CD4-positive, alpha-beta T cell (primary cell): ENCODE data around the gene RAD51B. TPM values are rescaled to one million over a fixed set of nuclear protein-coding genes. Genes with fewer than 3 reads are reported as not detected.

Experiments
- ATAC-seq: fragments of 200-7000 bp; cut with Tn5 transposase; one replicate; pipeline ENCODE4 v1.10.0; 2022; ENCODE audit warnings: mild to moderate bottlenecking; ENCODE audit not compliant: poor library complexity
- CTCF ChIA-PET: fragments of 350-600 bp; sonication (Branson Sonifier 250); formaldehyde crosslinking; loops from one replicate; lab custom pipeline; 2021; ENCODE audit warnings: antibody characterized with exemption, inconsistent platforms; lab: Charles Lee
- POLR2A ChIA-PET: fragments of 350-600 bp; sonication (Branson Sonifier 250); formaldehyde crosslinking; loops from one replicate; lab custom pipeline; 2021; ENCODE audit warnings: antibody characterized with exemption, inconsistent platforms; lab: Charles Lee
- DNase-seq, 14 experiments: peaks; one replicate each; pipeline ENCODE4 v3.0.0-alpha.2; 2013 to 2020; ENCODE audit warnings: mixed read lengths in 2 of 14
- H3K27ac ChIP-seq, 2 donors: one replicate each; pipeline versions ENCODE4 v1.5.1 to v1.7.0; 2013; ENCODE audit warnings: low read length in 2 of 2, low read depth in 1 of 2, mild to moderate bottlenecking in 1 of 2
- H3K27me3 ChIP-seq, 2 experiments: 1 replicate in 1 of 2; 2 replicates in 1 of 2; pipeline versions ENCODE4 v1.6.1 to v1.7.0; 2013; ENCODE audit warnings: low read length in 2 of 2, control low read depth in 1 of 2, mild to moderate bottlenecking in 1 of 2, moderate library complexity in 1 of 2; ENCODE audit not compliant: insufficient read depth in 2 of 2, control insufficient read depth in 1 of 2
- H3K36me3 ChIP-seq: one replicate; pipeline ENCODE4 v1.6.1; 2013; ENCODE audit warnings: low read length, control low read depth; ENCODE audit not compliant: insufficient read depth
- H3K4me1 ChIP-seq: one replicate; pipeline ENCODE4 v1.6.1; 2013; ENCODE audit warnings: low read length, control low read depth; ENCODE audit not compliant: insufficient read depth
- H3K4me3 ChIP-seq: one replicate; pipeline ENCODE4 v1.5.1; 2013; ENCODE audit warnings: mild to moderate bottlenecking, low read length, moderate library complexity
- H3K9me3 ChIP-seq, 2 experiments: 1 replicate in 1 of 2; 2 replicates in 1 of 2; pipeline versions ENCODE4 v1.6.1 to v1.7.0; 2013; ENCODE audit warnings: low read length in 2 of 2, mild to moderate bottlenecking in 2 of 2, control low read depth in 1 of 2, moderate library complexity in 1 of 2; ENCODE audit not compliant: control insufficient read depth in 1 of 2, insufficient read depth in 1 of 2
- H3K27ac Mint-ChIP-seq: one replicate; pipeline ENCODE4 v1.8.0; 2020; ENCODE audit warnings: mixed read lengths
- H3K27me3 Mint-ChIP-seq: one replicate; pipeline ENCODE4 v1.8.0; 2021; ENCODE audit warnings: mixed read lengths
- H3K36me3 Mint-ChIP-seq: one replicate; pipeline ENCODE4 v1.8.0; 2021; ENCODE audit warnings: low read depth, mixed read lengths
- H3K4me1 Mint-ChIP-seq: one replicate; pipeline ENCODE4 v1.8.0; 2021; ENCODE audit warnings: low read depth, mixed read lengths
- H3K4me3 Mint-ChIP-seq: one replicate; pipeline ENCODE4 v1.8.0; 2020; ENCODE audit warnings: mild to moderate bottlenecking, mixed read lengths
- H3K9me3 Mint-ChIP-seq: one replicate; pipeline ENCODE4 v1.8.0; 2020; ENCODE audit warnings: mixed read lengths
- CTCF ChIP-seq: fragments of 200-600 bp; IDR thresholded peaks from one replicate; pipeline ENCODE4 v1.8.0; 2022; ENCODE audit warnings: antibody characterized with exemption, mild to moderate bottlenecking
- intact Hi-C, 2 experiments: fragments of 100-400 bp; cut with DNase I in 1 of 2; cut with micrococcal nuclease in 1 of 2; formaldehyde crosslinking; loops; one replicate each; pipeline versions ENCODE4 v1.15.1 to v1.9.0; 2023 to 2025; cut with DNase I, micrococcal nuclease
- total RNA-seq, 174 experiments: library from RNA in 2 of 174; stranded (reverse) in 2 of 174; gene quantifications; one replicate each; pipeline ENCODE4 v1.2.3 and lab custom pipeline; 2021 to 2026

Gene RAD51B
- total RNA-seq, 2 experiments from 2014 or later: 18.4 to 20.0 TPM

DNA sequence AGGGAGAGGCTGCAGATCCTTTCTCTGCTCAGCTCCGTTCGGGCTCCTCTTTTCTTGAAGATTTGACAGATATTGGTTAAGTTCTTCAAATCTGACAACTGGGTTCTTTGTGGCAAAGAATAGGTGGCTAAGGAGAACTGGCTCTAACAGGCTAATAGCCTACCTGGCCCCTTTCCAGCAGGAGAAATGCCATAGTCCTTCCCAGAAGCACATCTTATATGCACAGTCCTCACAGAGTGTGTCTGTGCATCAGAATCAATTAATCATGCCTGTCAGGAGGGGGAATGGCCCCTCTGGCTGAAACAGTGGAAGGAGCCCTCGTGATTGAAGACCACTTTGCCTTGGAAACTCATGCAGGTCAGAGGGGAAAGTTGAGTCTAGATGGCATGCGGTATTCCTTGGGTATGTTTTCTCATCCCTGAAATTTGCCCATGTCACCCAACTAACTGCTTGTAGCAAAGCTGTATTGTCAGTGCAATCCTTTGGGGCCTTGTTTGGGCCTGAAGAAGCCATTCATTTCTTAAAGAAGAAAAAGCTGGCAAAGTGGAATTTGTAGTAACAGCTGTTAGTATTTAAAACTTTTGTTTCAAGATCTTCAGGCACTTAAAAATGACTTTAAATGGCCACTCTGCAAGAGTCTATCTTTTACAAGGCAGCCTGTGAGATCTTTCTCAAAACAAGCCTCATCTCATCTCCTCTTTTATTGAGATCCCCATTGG lies 721.8 kb downstream of the RAD51B start:
- Mint-ChIP-seq H3K4me3 (no peak overlapping the region), H3K36me3 (no peaks in the 10 kb centered on the region), H3K27me3 (no peaks in the 10 kb centered on the region), H3K27ac (no peak overlapping the region), H3K4me1 (peaks cover 5% of the 10 kb centered on the region), H3K9me3 (no peaks in the 10 kb centered on the region)
- ChIA-PET CTCF (no interaction called here), POLR2A (no interaction called here)
- no peak overlapping the region for H3K27ac ChIP-seq
- intact Hi-C loops: no loop called here
- H3K27me3 ChIP-seq: no peaks in the 10 kb centered on the region
- no peaks in the 10 kb centered on the region for H3K36me3 ChIP-seq
- TF ChIP-seq CTCF: no peak
- DNase-seq (no peak), ATAC-seq (no peak)
- no peaks in the 10 kb centered on the region for H3K4me1 ChIP-seq
- H3K4me3 ChIP-seq: no peak overlapping the region
- no peaks in the 10 kb centered on the region for H3K9me3 ChIP-seq

DNA sequence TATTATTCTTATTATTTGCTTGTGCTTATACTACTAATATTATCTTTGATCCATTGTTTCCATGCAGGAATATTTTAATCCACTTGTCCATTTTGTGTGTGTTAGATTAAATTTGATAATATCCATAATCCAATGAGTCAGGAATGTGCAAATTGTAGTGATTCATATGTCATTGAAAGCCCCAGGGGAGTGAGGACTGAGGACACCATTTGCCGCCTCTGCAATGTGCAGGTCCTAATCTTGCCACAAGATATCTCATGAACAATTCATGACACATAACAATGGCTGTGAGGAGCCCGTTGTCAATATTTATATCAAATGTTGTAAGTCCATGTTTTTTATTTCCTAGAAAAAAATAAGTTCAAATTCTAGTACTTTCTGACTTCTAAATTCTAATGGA lies 722.8 kb downstream of the RAD51B start:
- H3K27me3 ChIP-seq: no peaks in the 10 kb centered on the region
- no peaks in the 10 kb centered on the region for H3K27me3 Mint-ChIP-seq
- H3K9me3 ChIP-seq: no peaks in the 10 kb centered on the region
- H3K4me3 ChIP-seq: no peak overlapping the region
- no peak overlapping the region for H3K4me3 Mint-ChIP-seq
- intact Hi-C loops: no loop called here
- ChIA-PET POLR2A (interaction anchor here (1.1 kb wide), 1 partner anchor 253 kb away, joined by 3 read pairs; no protein-coding TSS in a partner anchor), CTCF (no interaction called here)
- H3K4me1 Mint-ChIP-seq: peaks cover 5% of the 10 kb centered on the region
- DNase-seq (no peak), ATAC-seq (no peak)
- H3K36me3 Mint-ChIP-seq: no peaks in the 10 kb centered on the region
- H3K36me3 ChIP-seq: no peaks in the 10 kb centered on the region
- no peak overlapping the region for H3K27ac Mint-ChIP-seq
- H3K4me1 ChIP-seq: no peaks in the 10 kb centered on the region
- no peaks in the 10 kb centered on the region for H3K9me3 Mint-ChIP-seq
- no peak overlapping the region for H3K27ac ChIP-seq
- TF ChIP-seq CTCF: no peak

- Mint-ChIP-seq H3K27ac (no peak overlapping the region), H3K36me3 (no peaks in the 10 kb centered on the region), H3K9me3 (no peaks in the 10 kb centered on the region), H3K4me1 (peaks cover 5% of the 10 kb centered on the region), H3K4me3 (no peak overlapping the region), H3K27me3 (no peaks in the 10 kb centered on the region)
- no peak for DNase-seq
- POLR2A ChIA-PET: no interaction called here
- no peaks in the 10 kb centered on the region for H3K27me3 ChIP-seq
- intact Hi-C loops: no loop called here
- H3K4me3 ChIP-seq: no peak overlapping the region
- no peaks in the 10 kb centered on the region for H3K9me3 ChIP-seq
- no peak overlapping the region for H3K27ac ChIP-seq
- no peak for TF ChIP-seq CTCF
- no peak for ATAC-seq
- no peaks in the 10 kb centered on the region for H3K36me3 ChIP-seq
- H3K4me1 ChIP-seq: no peaks in the 10 kb centered on the region
- CTCF ChIA-PET: no interaction called here
These were observed 723.9 kb downstream of the RAD51B start for GRCh38 chr14:68543516-68543915.
